Naive B cell (primary cell): ENCODE results near the gene DEUP1. TPM values are rescaled to one million over a fixed set of nuclear protein-coding genes. Genes with fewer than 3 reads are reported as not detected.

Experiments used
- ATAC-seq, 2 donors: fragments of 150-1000 bp; cut with Tn5 transposase; 2 replicates each; pipeline ENCODE4 v1.10.0; 2021; ENCODE audit warnings: low read depth in 2 of 2, mild to moderate bottlenecking in 2 of 2, moderate library complexity in 2 of 2
- DNase-seq: peaks from one replicate; pipeline ENCODE4 v3.0.0; 2022
- H3K27ac Mint-ChIP-seq, 6 donors: one replicate each; pipeline ENCODE4 v1.8.0; 2020 to 2022; ENCODE audit warnings: mild to moderate bottlenecking in 6 of 6, mixed read lengths in 6 of 6, moderate library complexity in 5 of 6, inconsistent platforms in 2 of 6
- H3K27me3 Mint-ChIP-seq, 3 donors: one replicate each; pipeline ENCODE4 v1.8.0; 2021 to 2022; ENCODE audit warnings: mixed read lengths in 3 of 3, mild to moderate bottlenecking in 1 of 3
- H3K36me3 Mint-ChIP-seq, 2 donors: one replicate each; pipeline ENCODE4 v1.8.0; 2020 to 2022; ENCODE audit warnings: mixed read lengths in 2 of 2, inconsistent platforms in 1 of 2, mild to moderate bottlenecking in 1 of 2
- H3K4me1 Mint-ChIP-seq, 3 donors: one replicate each; pipeline ENCODE4 v1.8.0; 2020 to 2022; ENCODE audit warnings: mixed read lengths in 3 of 3, inconsistent platforms in 1 of 3, mild to moderate bottlenecking in 1 of 3, moderate library complexity in 1 of 3
- H3K4me3 Mint-ChIP-seq, 8 donors: one replicate each; pipeline ENCODE4 v1.8.0; 2020 to 2022; ENCODE audit warnings: mild to moderate bottlenecking in 8 of 8, mixed read lengths in 8 of 8, moderate library complexity in 8 of 8, inconsistent platforms in 2 of 8
- H3K9me3 Mint-ChIP-seq, 7 donors: one replicate each; pipeline ENCODE4 v1.8.0; 2020 to 2022; ENCODE audit warnings: mixed read lengths in 7 of 7, mild to moderate bottlenecking in 5 of 7, inconsistent platforms in 2 of 7, moderate library complexity in 1 of 7
- polyA plus RNA-seq, 6 donors: library from polyadenylated mRNA; unstranded; fragments of 300-500 nt; fragmentation: Illumina TruSeq; gene quantifications; one replicate each; pipeline ENCODE4 v1.2.3, GENCODE V29; 2021; ENCODE audit warnings: low read depth in 6 of 6

The DEUP1 gene
- polyA plus RNA-seq, 6 donors from 2014 or later = not detected

DNA sequence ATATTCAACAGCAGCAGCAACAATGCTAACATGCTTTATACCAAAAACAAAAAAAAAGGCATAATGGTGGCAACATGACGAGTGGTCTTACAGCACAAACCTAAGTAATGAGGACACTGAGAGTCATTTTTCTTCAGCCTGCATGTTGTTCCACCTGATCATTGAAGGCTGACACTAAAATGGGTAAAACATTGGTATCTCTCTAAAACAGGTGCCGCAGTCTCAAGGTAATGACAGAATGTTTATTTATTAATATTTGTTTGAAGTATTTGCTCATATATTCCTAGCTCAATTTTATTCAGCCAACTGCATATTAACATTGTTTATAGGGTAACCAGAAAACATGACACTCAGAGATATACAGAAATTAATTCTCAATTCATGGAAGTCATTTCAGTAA lies 8.3 kb upstream of the DEUP1 start:
- H3K4me1 Mint-ChIP-seq = no peaks in the 10 kb centered on the region
- peaks cover 0 to 17% (median 2%) of the 10 kb centered on the region in 7 donors for H3K9me3 Mint-ChIP-seq
- no peak overlapping the region for H3K27ac Mint-ChIP-seq
- peaks cover 0 to 4% (median 0%) of the 10 kb centered on the region in 3 donors for H3K27me3 Mint-ChIP-seq
- no peak for DNase-seq
- no peak for ATAC-seq
- H3K36me3 Mint-ChIP-seq = peaks cover 0 to 3% of the 10 kb centered on the region in 2 donors
- no peak overlapping the region for H3K4me3 Mint-ChIP-seq

DNA sequence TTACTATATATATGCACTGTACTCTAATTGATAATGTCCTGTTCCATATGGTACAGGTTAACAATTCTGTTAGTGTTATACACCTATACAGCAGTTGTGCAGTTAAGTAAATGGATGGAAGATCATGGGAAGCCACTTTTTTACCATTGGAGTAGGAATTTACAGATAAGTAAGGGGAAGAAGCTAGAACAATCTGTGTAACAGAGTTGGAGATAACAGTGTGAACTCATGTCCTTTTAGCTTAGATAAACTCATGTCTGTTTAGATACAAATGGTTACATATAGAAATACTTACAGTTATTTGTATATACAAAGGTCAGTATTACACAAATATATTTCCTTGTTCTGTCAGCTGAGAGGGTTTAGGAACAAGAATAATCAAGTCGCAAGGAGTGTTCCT lies 6.8 kb upstream of the DEUP1 start:
- no peaks in the 10 kb centered on the region for H3K4me1 Mint-ChIP-seq
- no peak overlapping the region for H3K4me3 Mint-ChIP-seq
- no peak for ATAC-seq

DNA sequence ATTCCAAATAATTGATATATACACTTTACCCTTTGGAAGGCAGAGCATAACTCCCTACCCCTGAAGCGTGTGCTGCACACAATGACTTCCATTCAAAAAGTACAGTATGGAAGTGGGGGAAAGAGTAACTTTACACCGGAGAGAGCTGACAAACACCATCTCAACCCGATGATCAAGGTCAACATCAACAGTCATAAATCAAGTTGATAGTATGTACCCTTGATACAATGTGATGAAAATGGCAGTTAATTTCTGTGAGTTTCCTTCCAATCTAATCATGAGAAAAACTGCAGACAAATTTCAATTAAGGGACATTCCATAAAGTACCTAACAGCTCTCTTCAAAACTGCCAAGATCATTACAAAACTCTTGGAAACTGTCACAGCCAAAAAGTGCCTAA lies 6.0 kb upstream of the DEUP1 start:
- ATAC-seq = no peak
- no peaks in the 10 kb centered on the region for H3K4me1 Mint-ChIP-seq
- H3K36me3 Mint-ChIP-seq = peaks cover 0 to under 1% of the 10 kb centered on the region in 2 donors
- H3K4me3 Mint-ChIP-seq = no peak overlapping the region
- DNase-seq = no peak
- H3K27me3 Mint-ChIP-seq = peaks cover 12 to 15% (median 15%) of the 10 kb centered on the region in 3 donors
- no peak overlapping the region for H3K27ac Mint-ChIP-seq
- H3K9me3 Mint-ChIP-seq = peaks cover 0 to 13% (median 0%) of the 10 kb centered on the region in 7 donors

More for the DNA sequence above, 6.8 kb upstream of the DEUP1 start:
- Mint-ChIP-seq H3K27me3 (peaks cover 7 to 9% (median 9%) of the 10 kb centered on the region in 3 donors), H3K9me3 (peaks cover 0 to 14% (median 0%) of the 10 kb centered on the region in 7 donors), H3K36me3 (peaks cover 0 to 3% of the 10 kb centered on the region in 2 donors), H3K27ac (no peak overlapping the region)
- no peak for DNase-seq

DNA sequence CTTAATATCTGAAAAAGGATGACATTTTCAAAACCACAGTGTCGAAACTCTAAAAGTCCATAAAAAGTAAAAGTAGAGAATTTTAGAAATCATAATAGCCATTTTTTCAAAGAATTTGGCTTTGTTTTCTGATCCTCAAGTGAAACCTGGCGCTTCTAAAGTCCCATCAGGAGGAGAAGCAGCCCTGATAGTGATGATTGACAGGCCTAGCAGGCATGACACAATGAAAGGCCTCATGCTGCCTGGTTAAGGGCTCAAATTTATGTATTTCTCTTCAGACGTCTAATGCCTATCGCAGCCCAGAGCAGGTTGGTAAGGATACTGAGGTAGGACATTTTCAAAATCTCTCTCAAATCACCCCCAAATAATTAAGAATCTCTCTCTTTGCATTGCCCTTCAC lies 3.9 kb upstream of the DEUP1 start:
- DNase-seq (no peak), ATAC-seq (no peak)
- Mint-ChIP-seq H3K4me1 (peaks cover 0 to 8% (median 6%) of the 10 kb centered on the region in 3 donors), H3K9me3 (peaks cover 0 to 16% (median 4%) of the 10 kb centered on the region in 7 donors), H3K27ac (no peak overlapping the region), H3K4me3 (no peak overlapping the region), H3K27me3 (peaks cover 27 to 32% (median 32%) of the 10 kb centered on the region in 3 donors), H3K36me3 (no peaks in the 10 kb centered on the region)

DNA sequence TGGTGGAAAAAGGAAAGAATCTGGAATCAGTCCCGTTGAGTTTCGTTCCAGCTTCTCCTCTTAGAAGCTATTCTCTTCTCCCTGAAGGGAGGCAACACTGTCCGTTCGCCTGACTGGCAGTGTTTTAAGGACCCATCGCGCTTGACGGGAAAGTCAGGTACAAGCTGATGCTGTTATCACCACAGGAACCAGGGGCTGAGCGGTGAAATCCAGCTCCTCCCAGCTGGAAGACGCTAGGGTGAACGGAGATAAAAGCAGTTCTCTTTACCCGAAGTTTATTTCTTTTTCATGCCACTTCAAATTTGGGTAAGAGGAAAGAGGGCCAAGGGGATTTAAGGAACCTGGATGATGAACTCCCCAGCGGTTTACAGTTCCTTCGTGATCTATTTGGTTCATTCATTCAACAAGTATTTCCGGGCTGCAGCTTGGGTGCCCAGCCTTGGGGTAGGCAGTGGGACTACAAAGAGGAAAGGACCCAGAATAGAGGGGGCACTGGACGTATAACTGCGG lies 551 bp upstream of the DEUP1 start:
- peaks cover 41 to 47% (median 41%) of the 10 kb centered on the region in 3 donors for H3K27me3 Mint-ChIP-seq
- no peak for DNase-seq
- H3K4me3 Mint-ChIP-seq = peak overlapping the region in 1 of 8 donors; percentile 42

DNA sequence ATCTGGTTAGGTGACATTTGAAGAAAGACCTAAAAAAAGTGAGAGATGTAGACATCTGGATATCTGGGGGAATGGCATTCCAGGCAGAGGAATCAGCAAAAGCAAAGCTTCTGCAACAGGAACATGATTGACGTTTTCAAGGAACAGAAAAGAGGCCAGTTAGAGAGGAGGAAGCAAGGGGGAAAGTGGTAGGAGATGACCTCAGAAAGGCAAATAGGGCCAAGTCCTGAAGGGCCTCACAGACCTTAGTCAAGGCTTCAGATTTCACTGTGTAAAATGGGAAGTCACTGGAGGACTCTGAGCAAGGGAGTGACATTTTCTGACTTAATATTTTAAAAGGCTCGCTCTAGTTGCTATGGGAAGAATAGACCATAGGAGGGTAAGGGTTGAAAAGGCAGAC lies 9.7 kb downstream of the DEUP1 start:
- H3K4me3 Mint-ChIP-seq = no peak overlapping the region
- no peak for DNase-seq

More for the DNA sequence above, 551 bp upstream of the DEUP1 start:
- Mint-ChIP-seq H3K27ac (no peak overlapping the region), H3K4me1 (peaks cover 0 to 8% (median 6%) of the 10 kb centered on the region in 3 donors), H3K36me3 (no peaks in the 10 kb centered on the region), H3K9me3 (peaks cover 0 to 22% (median 4%) of the 10 kb centered on the region in 7 donors)
- ATAC-seq = no peak

DNA sequence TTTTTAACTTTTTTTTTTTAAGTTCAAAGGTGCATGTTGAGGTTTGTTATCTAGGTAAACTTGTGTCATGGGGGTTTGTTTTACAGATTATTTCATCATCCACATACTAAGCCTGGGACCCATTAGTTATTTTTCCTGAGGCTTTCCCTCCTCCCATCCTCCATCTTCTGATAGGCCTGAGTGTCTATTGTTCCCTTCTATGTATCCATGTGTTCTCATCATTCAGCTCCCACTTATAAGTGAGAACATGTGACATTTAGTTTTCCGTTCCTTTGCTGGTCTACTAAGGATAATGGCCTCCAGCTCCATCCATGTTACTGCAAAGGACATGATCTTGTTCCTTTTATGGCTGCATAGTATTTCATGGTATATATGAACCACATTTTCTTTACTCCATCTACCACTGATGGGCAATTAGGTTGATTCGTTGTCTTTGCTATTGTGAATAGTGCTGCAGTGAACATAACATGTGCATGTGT lies 14.4 kb downstream of the DEUP1 start:
- H3K36me3 Mint-ChIP-seq = no peaks in the 10 kb centered on the region
- peaks cover 0 to 8% (median 0%) of the 10 kb centered on the region in 3 donors for H3K27me3 Mint-ChIP-seq
- H3K4me1 Mint-ChIP-seq = no peaks in the 10 kb centered on the region
- H3K9me3 Mint-ChIP-seq = peaks cover 0 to 7% (median 0%) of the 10 kb centered on the region in 7 donors
- H3K27ac Mint-ChIP-seq = no peak overlapping the region
- H3K4me3 Mint-ChIP-seq = no peak overlapping the region
- no peak for ATAC-seq
- DNase-seq = no peak

More for the DNA sequence above, 9.7 kb downstream of the DEUP1 start:
- no peaks in the 10 kb centered on the region for H3K4me1 Mint-ChIP-seq
- no peaks in the 10 kb centered on the region for H3K36me3 Mint-ChIP-seq
- H3K27me3 Mint-ChIP-seq = peaks cover 4 to 10% (median 9%) of the 10 kb centered on the region in 3 donors
- no peak for ATAC-seq
- peak overlapping the region in 1 of 6 donors; percentile 50 for H3K27ac Mint-ChIP-seq
- H3K9me3 Mint-ChIP-seq = peaks cover 0 to 3% (median 0%) of the 10 kb centered on the region in 7 donors

DNA sequence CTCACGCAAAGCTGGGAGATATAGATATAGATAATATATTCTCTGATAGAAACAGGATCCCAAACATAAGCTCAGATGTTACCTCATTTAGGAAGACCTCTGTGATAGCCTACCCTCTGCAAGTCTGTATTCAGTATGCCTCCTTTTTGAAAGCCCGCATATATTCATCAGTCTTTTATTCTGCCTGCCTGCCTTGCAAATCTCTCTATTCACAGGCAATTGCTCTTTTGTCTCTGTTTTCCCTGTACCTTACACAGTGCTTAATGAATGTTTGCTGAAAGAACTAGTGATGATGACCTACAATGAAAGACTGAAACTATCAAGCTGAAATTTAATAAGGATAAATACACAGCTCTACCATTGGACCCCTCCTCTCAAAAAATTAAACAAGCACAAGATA lies 18.4 kb downstream of the DEUP1 start:
- H3K36me3 Mint-ChIP-seq = no peaks in the 10 kb centered on the region

DNA sequence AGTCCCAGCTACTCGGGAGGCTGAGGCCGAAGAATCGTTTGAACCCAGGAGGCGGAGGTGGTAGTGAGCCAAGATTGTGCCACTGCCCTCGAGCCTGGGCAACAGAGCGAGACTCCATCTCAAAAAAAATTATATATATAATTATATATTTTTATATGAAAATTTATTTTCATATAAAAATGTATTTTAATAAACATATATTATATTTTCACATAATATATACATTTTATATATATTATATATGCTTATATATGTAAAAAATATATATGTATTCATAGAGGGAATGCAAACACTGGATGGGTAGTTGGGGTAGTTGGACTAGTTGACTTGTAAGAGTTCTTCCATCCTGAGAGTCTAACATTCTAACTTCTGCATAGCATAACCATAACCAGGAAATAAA lies 20.3 kb downstream of the DEUP1 start:
- Mint-ChIP-seq H3K27me3 (peaks cover 0 to 15% (median 7%) of the 10 kb centered on the region in 3 donors), H3K4me1 (no peaks in the 10 kb centered on the region), H3K4me3 (no peak overlapping the region), H3K36me3 (no peaks in the 10 kb centered on the region), H3K9me3 (peaks cover 0 to 15% (median 12%) of the 10 kb centered on the region in 7 donors), H3K27ac (peak overlapping the region in 1 of 6 donors; percentile 41)
- ATAC-seq = no peak
- no peak for DNase-seq

More for the DNA sequence above, 18.4 kb downstream of the DEUP1 start:
- Mint-ChIP-seq H3K4me1 (no peaks in the 10 kb centered on the region), H3K27ac (peak overlapping the region in 1 of 6 donors; percentile 19), H3K9me3 (peaks cover 0 to 12% (median 7%) of the 10 kb centered on the region in 7 donors), H3K4me3 (no peak overlapping the region), H3K27me3 (peaks cover 0 to 15% (median 3%) of the 10 kb centered on the region in 3 donors)
- DNase-seq = no peak
- ATAC-seq = no peak

DNA sequence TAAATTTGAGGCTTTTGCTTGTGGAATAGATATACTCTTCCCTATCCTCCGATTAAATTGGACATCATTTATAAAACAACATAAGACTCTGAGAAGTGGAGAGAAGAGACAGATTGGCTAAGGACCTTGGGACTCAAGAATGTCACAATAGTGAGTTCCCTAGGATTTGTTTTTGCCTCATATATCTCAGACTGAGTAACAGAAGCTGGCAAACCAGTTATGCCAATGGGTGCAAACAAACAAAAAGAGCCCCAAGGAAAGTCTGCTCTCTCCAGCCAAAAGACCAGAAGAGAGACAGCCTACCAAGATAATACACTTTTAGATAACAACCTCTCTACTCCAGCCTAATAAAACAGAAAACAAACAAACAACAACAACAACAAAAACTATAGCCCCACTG lies 28.9 kb downstream of the DEUP1 start:
- DNase-seq = no peak
- ATAC-seq = no peak
- no peak overlapping the region for H3K27ac Mint-ChIP-seq
- H3K4me1 Mint-ChIP-seq = no peaks in the 10 kb centered on the region
- peaks cover 0 to 5% of the 10 kb centered on the region in 2 donors for H3K36me3 Mint-ChIP-seq
- H3K4me3 Mint-ChIP-seq = no peak overlapping the region
- H3K27me3 Mint-ChIP-seq = peaks cover 0 to 4% (median 0%) of the 10 kb centered on the region in 3 donors
- peaks cover 6 to 31% (median 14%) of the 10 kb centered on the region in 7 donors for H3K9me3 Mint-ChIP-seq

DNA sequence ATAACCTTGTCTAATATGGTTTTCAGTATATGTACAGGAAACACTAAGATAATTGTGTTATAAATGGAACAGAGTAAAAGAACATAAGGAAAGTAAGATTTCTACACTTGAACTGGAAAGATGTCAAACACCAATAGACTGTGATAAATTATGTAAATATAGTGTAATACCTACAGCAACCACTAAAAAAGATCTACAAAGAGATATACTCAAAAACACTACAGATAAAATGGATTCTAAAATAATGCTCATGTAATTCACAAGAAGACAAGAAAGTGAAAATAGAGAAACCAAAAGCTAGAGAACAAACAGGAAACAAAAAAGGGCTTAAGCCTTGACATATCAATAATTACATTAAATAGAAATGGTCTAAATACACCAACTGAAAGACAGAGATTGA lies 30.9 kb downstream of the DEUP1 start:
- H3K4me3 Mint-ChIP-seq = no peak overlapping the region
- H3K4me1 Mint-ChIP-seq = no peaks in the 10 kb centered on the region
- ATAC-seq = no peak
- H3K9me3 Mint-ChIP-seq = peaks cover 6 to 28% (median 13%) of the 10 kb centered on the region in 7 donors
- DNase-seq = no peak
- no peak overlapping the region for H3K27ac Mint-ChIP-seq
- peaks cover 0 to 5% of the 10 kb centered on the region in 2 donors for H3K36me3 Mint-ChIP-seq
- H3K27me3 Mint-ChIP-seq = no peaks in the 10 kb centered on the region

DNA sequence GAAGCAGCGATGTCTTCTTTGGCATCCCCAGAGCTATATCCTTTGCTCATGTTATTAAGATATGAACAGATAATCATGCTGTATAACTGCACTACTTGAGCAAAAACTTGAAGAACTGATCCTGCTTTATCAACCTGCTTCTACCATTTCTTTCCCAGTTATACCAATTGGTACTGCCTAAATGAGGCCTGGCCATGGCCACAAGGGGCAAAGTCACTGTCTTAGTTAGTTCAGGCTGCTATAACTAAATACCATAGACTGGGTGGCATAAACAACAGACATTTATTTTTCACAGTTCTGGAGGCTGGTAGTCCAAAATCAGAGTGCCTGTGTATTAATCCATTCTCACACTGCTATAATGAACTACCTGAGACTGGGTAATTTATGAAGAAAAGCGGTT lies 37.5 kb downstream of the DEUP1 start:
- ATAC-seq (no peak), DNase-seq (no peak)
- Mint-ChIP-seq H3K4me1 (no peaks in the 10 kb centered on the region), H3K4me3 (no peak overlapping the region), H3K9me3 (peaks cover 3 to 17% (median 8%) of the 10 kb centered on the region in 7 donors), H3K27me3 (no peaks in the 10 kb centered on the region), H3K36me3 (no peaks in the 10 kb centered on the region), H3K27ac (no peak overlapping the region)

DNA sequence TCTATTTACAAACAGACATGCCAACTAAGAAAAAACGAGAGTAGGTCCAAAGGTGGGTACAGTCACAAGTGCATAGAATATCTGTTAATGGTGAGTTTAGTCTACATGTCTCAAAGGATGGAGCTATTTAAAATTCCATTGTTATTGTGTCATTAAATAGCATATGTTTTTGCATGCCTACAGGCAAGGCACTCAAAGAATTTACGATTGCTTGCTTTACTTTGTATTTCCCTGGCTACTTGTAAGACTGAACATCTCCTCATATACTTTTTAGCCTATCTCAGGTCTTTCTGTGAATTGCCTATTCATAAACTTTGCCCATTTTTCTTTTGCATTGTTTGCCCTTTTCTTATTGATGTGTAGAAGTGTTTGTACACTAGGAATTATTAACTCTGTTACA lies 39.7 kb downstream of the DEUP1 start:
- no peak for ATAC-seq
- no peak for DNase-seq
- H3K4me1 Mint-ChIP-seq = no peaks in the 10 kb centered on the region
- H3K9me3 Mint-ChIP-seq = peaks cover 3 to 16% (median 8%) of the 10 kb centered on the region in 7 donors
- no peak overlapping the region for H3K4me3 Mint-ChIP-seq
- H3K36me3 Mint-ChIP-seq = no peaks in the 10 kb centered on the region
- H3K27me3 Mint-ChIP-seq = no peaks in the 10 kb centered on the region
- H3K27ac Mint-ChIP-seq = peak overlapping the region in 1 of 6 donors; percentile 48

DNA sequence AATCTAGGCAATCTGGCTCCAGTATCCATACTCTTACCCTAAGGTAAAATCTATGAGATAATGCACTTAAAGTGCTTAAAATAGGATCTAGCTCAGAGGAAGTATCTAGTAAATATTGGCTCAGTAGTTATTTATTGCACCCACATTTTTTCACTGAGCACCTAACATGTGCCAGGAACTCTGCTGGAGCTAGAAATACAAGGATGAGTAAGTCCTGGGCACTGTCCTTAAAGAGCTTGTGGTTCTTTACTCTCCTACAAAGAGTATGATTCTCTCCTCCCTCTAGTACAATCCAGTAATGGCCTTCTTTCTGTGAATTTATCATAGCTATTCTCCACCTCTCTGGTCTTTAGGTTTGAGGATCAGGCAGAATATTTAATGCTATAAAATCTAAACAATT lies 59.2 kb downstream of the DEUP1 start:
- DNase-seq (no peak), ATAC-seq (no peak)
- Mint-ChIP-seq H3K36me3 (no peaks in the 10 kb centered on the region), H3K4me1 (no peaks in the 10 kb centered on the region), H3K27me3 (no peaks in the 10 kb centered on the region), H3K4me3 (no peak overlapping the region), H3K9me3 (no peaks in the 10 kb centered on the region), H3K27ac (no peak overlapping the region)
